Hindlimb muscle (tissue), 1 donor: ENCODE results near the gene FOXP4. TPM values are rescaled to one million over a fixed set of nuclear protein-coding genes. Genes with fewer than 3 reads are reported as not detected.

Source experiments
- DNase-seq: peaks from one replicate; pipeline ENCODE4 v3.0.0-alpha.2; 2013
- polyA plus RNA-seq: library from polyadenylated mRNA; unstranded; fragments of 120-200 nt; gene quantifications from one replicate; pipeline ENCODE4 v1.2.1, GENCODE V29; 2013; ENCODE audit not compliant: insufficient read length

Gene FOXP4, protein sequence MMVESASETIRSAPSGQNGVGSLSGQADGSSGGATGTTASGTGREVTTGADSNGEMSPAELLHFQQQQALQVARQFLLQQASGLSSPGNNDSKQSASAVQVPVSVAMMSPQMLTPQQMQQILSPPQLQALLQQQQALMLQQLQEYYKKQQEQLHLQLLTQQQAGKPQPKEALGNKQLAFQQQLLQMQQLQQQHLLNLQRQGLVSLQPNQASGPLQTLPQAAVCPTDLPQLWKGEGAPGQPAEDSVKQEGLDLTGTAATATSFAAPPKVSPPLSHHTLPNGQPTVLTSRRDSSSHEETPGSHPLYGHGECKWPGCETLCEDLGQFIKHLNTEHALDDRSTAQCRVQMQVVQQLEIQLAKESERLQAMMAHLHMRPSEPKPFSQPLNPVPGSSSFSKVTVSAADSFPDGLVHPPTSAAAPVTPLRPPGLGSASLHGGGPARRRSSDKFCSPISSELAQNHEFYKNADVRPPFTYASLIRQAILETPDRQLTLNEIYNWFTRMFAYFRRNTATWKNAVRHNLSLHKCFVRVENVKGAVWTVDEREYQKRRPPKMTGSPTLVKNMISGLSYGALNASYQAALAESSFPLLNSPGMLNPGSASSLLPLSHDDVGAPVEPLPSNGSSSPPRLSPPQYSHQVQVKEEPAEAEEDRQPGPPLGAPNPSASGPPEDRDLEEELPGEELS
- 20.8 TPM for polyA plus RNA-seq

- peak; percentile 92 for DNase-seq
These were observed at the start of gene FOXP4 for GRCh38 chr6:41545703-41546474. Gene FOXP4 (plus strand): TSS chr6:41546381. CDS start chr6:41565761, 19,380 bp downstream.

DNA sequence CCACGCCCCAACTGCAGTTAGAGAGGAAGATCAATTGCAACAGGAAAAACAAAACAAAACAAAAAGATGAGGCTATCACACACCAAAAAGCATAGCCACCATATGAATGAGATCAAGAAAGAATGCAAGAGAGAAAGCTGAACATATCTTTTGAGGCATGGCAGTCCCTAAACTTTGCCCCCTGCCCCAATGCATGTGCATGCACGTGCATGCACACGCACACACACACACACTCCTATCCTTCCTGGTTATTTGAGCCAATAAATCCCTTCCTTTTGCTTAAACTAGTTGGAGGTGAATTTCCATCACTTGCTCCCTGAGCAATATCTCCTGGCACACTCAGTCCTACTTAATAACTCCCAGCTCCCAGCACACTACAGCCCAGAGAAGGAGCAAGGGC is 48.6 kb upstream of the FOXP4 start:
- no peak for DNase-seq

GRCh38 chr6:41497994-41498393 is 48.2 kb upstream of the FOXP4 start:
- no peak for DNase-seq

DNA sequence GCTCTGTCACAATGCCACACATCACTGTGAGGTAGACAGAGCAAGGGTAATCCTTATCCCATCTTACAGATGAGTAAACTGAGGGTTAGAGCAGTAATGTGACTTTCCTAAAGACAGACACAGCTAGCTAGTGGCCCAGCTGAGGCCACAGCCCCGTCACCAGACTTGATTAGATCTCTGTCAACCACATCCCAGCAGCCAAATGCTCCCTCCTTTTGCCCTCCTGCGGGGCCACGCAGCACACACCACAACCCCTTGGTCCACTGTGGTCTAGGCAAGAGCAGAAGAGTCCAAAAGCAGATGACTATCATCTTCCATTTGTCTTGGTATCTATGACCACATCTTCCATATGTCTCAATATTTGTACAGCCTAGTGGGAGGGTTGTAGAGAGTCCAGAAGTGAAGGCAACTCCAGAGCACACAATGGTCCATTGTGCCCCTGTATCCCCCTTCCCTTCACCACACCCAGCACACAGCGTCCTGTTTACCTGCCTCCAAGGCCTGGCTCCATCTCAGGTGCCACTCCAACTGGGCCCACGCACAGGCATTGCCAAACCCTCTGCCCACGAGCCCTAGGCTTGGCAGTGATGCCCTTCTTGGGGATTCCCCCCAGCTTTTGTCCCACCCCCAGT is 47.1 kb upstream of the FOXP4 start:
- no peak for DNase-seq

DNA sequence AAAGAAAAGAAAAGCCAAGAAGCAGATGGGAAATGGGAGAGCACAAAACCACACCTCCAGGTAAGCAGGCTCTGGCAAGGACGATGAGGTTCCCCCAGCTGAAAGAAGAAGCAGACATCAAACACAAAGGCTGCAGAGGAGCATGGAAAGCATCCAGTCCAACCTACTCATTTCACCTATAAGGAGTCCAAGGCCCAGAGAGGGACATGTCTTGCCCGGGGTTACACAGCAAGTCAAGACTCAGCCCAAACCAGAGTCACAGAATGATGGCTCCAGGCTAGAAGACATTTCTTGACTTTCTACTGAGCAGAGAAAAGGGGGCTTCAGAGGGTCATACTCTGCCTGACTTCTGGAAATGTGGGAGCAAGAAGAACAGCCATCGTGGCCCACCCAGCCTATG is 45.6 kb upstream of the FOXP4 start:
- DNase-seq, result no peak

DNA sequence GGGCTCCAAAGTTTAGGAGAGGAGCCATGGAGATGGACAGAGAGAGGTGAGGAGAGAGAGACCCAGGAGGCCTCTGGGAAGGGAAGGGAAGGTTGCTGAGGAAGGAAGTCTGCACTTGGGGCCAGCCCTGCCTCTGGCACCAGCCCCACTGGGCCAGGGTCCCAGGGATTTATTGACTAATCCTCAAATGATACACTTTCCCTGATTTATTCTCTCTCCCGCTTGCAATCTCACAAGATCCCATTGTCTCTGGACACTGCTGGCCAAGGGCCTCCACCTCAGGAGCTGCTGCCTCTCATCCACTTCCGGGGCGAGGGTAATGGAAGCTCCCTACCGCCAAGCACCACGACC is 43.6 kb upstream of the FOXP4 start:
- peak; percentile 34 for DNase-seq

GRCh38 chr6:41502917-41503671 is 43.1 kb upstream of the FOXP4 start:
- DNase-seq, result peak; percentile 52

- peak; percentile 42 for DNase-seq
These were observed 42.2 kb upstream of the FOXP4 start for GRCh38 chr6:41503827-41504465.

GRCh38 chr6:41504466-41505121 is 41.6 kb upstream of the FOXP4 start:
- DNase-seq, result peak; percentile 40

- peak; percentile 91 for DNase-seq
These were observed 40.8 kb upstream of the FOXP4 start for GRCh38 chr6:41505122-41506049.

GRCh38 chr6:41508479-41508878 is 37.7 kb upstream of the FOXP4 start:
- DNase-seq, result no peak

DNA sequence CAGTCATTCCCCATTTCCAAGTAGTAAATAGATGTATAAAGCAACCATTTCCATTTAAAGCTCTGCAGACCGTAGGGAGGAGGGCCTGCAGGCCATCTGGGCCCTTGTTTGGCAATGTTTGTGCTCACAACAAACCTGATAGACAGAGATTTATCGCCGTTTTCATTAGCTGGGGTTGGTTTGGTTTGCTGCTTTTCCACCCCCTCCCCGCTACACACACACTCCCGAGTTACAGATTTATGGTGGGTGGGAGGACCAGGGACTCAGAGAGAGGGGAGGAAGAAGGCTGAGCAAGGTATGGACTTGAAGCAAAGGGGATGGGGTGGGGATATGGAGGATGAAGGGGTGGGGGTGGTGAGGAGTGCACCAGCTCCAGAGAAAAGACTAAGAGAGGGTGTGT is 36.6 kb upstream of the FOXP4 start:
- DNase-seq, result no peak

DNA sequence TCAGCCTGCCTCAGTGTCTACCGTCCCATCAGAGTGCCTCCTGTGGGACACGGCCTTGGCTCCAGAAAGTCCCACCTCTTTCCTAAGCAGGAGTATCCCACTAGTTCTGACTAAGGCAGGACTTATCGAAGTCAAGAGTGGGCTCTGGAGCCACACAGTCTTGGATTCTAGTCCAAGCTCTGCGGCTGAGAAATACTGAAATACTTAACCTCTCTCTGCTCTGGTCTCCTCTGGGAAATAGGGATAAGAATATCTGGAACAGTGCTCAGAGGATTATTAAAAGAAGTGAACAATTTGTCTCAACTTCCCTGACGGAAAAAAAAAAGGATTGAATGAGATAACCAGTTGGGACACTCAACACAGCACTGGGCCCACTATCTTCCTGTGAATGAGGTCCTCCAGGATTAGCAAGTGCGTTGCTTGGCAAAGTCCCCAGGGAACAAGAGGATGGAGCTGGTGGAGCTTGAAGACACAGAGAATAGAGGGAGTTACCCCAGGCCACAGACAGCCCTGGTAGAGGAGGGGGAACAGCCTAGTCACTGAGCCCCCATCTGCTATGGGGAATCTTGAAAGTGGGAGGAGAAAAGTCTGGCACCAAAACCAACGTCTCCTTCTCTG is 34.6 kb upstream of the FOXP4 start:
- no peak for DNase-seq

- DNase-seq, result no peak
These were observed 34.0 kb upstream of the FOXP4 start for GRCh38 chr6:41512146-41512701.

GRCh38 chr6:41515995-41516394 is 30.2 kb upstream of the FOXP4 start:
- no peak for DNase-seq

GRCh38 chr6:41518118-41518517 is 28.1 kb upstream of the FOXP4 start:
- no peak for DNase-seq

- DNase-seq, result no peak
These were observed 26.9 kb upstream of the FOXP4 start for GRCh38 chr6:41519305-41519744.

- DNase-seq, result no peak
These were observed 26.2 kb upstream of the FOXP4 start for GRCh38 chr6:41519745-41520699.
